22Rv1 (cell line): ENCODE results near the gene KANSL1L.

Source experiments
- H3K27ac ChIP-seq: fragments of 450-650 bp; 2 replicates; pipeline ENCODE4 v1.5.1; 2017
- ZFX ChIP-seq: fragments of 450-650 bp; IDR thresholded peaks from 2 replicates; pipeline ENCODE4 v1.6.1; 2017; ENCODE audit warnings: antibody characterized with exemption, borderline replicate concordance
- TF ChIP-seq, protein P1 (sequence below): fragments of 450-650 bp; IDR thresholded peaks from 2 replicates; pipeline ENCODE4 v1.5.1; 2017; ENCODE audit warnings: mild to moderate bottlenecking

Gene KANSL1L

DNA sequence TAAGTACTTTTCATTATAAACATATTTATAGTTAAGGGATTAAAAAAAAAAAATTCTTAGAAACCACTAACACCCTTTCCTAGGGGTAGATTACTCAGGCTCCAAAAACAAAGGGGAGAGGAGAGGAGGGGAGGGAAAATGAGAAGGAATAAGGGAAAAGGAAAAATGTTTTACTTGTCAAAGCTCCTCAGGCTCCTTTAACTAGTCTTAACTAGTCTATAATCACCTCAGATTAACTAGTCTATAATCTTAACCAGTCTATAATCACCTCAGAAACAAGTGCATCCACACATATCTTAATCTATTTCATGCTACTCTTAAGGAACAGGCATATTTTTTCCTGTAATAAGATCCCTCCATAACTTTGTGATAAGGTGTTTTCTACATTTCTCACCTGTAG is 76.4 kb downstream of the KANSL1L start:
- TF ChIP-seq, protein P1, sequence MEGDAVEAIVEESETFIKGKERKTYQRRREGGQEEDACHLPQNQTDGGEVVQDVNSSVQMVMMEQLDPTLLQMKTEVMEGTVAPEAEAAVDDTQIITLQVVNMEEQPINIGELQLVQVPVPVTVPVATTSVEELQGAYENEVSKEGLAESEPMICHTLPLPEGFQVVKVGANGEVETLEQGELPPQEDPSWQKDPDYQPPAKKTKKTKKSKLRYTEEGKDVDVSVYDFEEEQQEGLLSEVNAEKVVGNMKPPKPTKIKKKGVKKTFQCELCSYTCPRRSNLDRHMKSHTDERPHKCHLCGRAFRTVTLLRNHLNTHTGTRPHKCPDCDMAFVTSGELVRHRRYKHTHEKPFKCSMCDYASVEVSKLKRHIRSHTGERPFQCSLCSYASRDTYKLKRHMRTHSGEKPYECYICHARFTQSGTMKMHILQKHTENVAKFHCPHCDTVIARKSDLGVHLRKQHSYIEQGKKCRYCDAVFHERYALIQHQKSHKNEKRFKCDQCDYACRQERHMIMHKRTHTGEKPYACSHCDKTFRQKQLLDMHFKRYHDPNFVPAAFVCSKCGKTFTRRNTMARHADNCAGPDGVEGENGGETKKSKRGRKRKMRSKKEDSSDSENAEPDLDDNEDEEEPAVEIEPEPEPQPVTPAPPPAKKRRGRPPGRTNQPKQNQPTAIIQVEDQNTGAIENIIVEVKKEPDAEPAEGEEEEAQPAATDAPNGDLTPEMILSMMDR = no peak
- no peak for TF ChIP-seq ZFX
- no peak overlapping the region for H3K27ac ChIP-seq

DNA sequence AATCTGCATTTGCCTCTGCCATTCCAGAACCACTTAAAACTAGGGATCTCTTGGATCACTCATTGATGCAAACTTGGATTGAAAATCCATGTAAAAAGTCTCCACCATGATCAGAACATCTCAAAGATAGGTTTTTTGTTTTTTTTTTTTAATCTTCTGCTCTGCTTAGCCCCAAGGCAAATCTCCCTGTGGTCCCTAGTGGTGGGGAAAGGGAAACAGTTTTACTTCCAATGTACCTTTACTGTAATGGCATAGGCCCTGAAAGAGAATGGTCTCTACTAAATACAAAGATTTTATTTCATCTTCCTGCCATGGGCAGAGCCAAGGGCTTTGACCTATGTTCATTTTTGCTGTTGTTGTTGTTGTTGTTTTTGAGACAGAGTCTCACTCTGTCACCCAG is 78.4 kb downstream of the KANSL1L start:
- H3K27ac ChIP-seq = no peak overlapping the region
- TF ChIP-seq, protein P1 = no peak
- no peak for TF ChIP-seq ZFX

DNA sequence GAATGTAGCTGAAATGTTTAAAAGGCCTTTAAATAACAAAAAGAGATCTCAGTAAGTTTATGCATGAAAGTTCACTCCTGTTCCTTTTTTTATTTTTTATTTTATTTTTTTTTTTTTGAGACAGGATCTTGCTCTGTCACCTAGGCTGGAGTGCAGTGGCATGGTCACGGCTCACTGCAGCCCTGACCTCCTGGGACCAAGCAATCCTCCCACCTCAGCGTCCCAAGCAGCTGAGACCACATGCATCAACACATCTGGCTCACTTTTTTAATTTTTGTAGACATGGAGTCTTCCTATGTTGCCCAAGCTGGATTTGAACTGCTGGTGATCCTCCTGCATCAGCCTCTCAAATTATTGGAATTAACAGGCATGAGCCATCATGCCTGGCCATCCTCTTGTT is 84.3 kb downstream of the KANSL1L start:
- H3K27ac ChIP-seq = no peak overlapping the region
- no peak for TF ChIP-seq ZFX
- TF ChIP-seq, protein P1 = no peak

DNA sequence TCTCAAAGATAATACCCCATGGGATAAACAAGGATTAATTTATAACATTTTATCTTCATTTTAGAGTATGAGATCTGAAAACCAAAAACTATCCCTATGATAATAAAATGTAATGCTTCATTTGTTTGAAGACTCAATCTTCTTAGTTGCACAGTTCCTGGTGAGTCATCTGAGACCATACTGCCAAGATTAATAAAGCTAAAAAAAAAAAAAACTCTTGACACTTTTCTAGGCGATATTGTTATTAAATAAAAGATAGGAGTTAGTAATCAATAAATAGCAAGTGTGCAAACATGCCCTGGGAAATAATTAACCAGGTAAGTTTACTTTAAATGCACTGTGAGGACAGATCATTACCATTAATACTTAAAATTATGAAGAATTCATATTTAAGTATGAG is 84.9 kb downstream of the KANSL1L start:
- H3K27ac ChIP-seq = no peak overlapping the region
- TF ChIP-seq, protein P1 = no peak
- no peak for TF ChIP-seq ZFX

DNA sequence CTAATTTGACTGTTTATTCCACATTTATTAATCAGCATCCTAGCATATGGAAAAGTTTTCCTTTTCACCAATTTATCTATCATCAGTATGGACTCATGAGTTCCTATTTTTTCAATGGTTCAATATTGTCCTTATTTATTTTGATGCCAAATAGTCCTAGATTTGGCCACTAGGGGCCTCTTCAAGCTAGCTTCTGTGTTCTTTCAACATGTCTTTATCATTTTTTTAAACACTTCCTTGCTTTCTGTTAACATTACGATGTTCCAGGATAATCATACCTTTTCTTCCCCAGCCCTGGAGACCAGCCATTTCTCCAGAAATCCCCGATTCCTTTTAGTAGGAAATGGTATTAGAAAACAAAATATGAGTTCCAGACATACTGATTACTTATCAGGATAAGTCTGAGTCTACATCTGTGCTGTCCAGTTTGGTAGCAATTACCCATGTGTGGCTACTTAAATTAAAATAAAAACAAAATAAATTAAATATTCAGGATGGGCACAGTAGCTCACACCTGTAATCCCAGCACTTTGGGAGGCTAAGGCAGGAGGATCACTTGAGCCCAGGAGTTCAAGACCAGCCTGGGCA is 98.2 kb downstream of the KANSL1L start:
- no peak for TF ChIP-seq ZFX
- TF ChIP-seq, protein P1 = peak; percentile 78
- H3K27ac ChIP-seq = no peak overlapping the region

DNA sequence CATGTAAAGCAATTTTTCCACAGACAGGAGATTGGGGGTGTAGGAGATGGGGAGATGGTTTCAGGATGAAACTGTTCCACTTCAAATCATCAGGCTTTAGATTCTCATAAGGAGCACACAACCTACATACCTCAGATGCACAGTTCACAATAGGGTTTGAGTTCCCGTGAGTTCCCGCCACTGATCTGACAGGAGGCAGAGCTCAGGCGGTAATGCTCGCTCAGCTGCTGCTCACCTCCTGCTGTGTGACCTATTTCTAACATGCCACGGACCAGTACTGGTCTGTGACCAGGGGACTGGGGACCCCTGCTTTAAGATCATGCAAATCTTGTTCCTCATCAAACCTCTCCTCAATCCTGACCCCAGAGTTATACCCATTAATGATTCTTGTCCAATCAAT is 98.7 kb downstream of the KANSL1L start:
- no peak overlapping the region for H3K27ac ChIP-seq
- TF ChIP-seq ZFX = no peak
- TF ChIP-seq, protein P1 = no peak

DNA sequence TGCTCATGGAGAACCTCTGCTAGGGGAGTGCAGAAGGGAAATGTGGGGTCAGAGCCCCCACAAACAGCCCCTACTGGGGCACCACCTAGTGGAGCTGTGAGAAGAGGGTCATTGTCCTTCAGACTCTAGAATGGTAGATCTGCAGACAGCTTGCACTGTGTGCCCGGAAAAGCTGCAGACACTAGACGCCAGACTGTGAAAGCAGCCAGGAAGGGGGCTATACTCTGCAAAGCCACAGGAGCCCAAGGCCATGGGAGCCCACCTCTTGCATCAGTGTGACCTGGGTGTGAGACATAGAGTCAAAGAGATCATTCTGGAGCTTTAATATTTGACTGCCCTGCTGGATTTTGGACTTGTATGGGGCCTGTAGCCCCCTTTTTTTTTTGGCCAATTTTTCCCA is 107.9 kb downstream of the KANSL1L start:
- H3K27ac ChIP-seq = no peak overlapping the region
- TF ChIP-seq ZFX = no peak
- TF ChIP-seq, protein P1 = no peak
